Panc1 (cell line): Measurements from ENCODE around the gene ABHD8.

Experiments used
- CTCF ChIP-seq: fragments of 450-650 bp; IDR thresholded peaks from 2 replicates; pipeline ENCODE4 v1.5.1; 2017; ENCODE audit warnings: mild to moderate bottlenecking
- POLR2AphosphoS5 ChIP-seq: IDR thresholded peaks from 2 replicates; pipeline ENCODE4 v1.6.1; 2012; ENCODE audit warnings: mild to moderate bottlenecking, low read depth, low read length, moderate library complexity
- TF ChIP-seq, protein P1 (sequence below), 2 experiments: IDR thresholded peaks; 2 replicates each; pipeline ENCODE4 v1.6.1; 2011 to 2012; ENCODE audit warnings: low read depth in 2 of 2, control low read depth in 1 of 2, low read length in 1 of 2, mild to moderate bottlenecking in 1 of 2, moderate library complexity in 1 of 2; ENCODE audit not compliant: insufficient read depth in 1 of 2

DNA sequence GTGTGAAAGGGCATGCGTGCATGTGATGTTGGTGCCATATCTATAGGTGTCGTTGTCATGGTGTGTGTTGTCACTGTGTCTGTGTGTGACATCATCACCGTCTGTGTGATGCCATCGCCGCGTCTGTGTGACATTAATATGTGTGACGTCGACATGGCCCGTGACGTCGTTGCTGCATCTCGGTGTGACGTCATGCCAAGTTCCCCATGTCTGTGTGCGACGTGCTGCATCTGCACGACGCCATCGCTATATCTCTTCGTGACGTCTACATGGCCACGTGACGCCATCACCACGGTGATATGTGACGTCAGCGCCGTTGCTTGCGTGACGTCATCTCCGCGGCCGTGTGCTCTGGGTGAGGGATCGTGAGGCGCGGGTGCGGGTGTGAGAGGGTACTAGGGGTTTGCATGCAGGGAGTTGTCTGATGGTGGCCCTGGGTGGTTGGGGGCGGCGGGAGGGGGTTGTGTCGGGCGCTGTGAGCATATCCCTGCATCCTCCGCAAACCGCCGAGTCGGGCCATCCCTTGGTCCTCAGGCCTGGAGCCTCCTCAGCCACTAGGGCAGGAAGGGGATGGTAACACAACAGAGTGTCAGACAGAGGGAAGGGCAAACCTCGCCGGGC lies 48.7 kb upstream of the ABHD8 start:
- TF ChIP-seq, protein P1, sequence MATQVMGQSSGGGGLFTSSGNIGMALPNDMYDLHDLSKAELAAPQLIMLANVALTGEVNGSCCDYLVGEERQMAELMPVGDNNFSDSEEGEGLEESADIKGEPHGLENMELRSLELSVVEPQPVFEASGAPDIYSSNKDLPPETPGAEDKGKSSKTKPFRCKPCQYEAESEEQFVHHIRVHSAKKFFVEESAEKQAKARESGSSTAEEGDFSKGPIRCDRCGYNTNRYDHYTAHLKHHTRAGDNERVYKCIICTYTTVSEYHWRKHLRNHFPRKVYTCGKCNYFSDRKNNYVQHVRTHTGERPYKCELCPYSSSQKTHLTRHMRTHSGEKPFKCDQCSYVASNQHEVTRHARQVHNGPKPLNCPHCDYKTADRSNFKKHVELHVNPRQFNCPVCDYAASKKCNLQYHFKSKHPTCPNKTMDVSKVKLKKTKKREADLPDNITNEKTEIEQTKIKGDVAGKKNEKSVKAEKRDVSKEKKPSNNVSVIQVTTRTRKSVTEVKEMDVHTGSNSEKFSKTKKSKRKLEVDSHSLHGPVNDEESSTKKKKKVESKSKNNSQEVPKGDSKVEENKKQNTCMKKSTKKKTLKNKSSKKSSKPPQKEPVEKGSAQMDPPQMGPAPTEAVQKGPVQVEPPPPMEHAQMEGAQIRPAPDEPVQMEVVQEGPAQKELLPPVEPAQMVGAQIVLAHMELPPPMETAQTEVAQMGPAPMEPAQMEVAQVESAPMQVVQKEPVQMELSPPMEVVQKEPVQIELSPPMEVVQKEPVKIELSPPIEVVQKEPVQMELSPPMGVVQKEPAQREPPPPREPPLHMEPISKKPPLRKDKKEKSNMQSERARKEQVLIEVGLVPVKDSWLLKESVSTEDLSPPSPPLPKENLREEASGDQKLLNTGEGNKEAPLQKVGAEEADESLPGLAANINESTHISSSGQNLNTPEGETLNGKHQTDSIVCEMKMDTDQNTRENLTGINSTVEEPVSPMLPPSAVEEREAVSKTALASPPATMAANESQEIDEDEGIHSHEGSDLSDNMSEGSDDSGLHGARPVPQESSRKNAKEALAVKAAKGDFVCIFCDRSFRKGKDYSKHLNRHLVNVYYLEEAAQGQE (IDR thresholded peaks at IDR 0.05; ENCODE audit: insufficient read depth in 1 of 2, low read depth in 2 of 2, low read length in 1 of 2) = no peak
- TF ChIP-seq CTCF (no peak), POLR2AphosphoS5 (no peak)
